HG03442 (cell line): Measurements from ENCODE around the gene ADORA1.

Experiments used
- ATAC-seq: cut with Tn5 transposase; IDR thresholded peaks from one replicate; pipeline ENCODE4 v1.9.1; 2021; ENCODE audit warnings: mild to moderate bottlenecking, moderate library complexity; ENCODE audit not compliant: unreplicated experiment

The ADORA1 gene

DNA sequence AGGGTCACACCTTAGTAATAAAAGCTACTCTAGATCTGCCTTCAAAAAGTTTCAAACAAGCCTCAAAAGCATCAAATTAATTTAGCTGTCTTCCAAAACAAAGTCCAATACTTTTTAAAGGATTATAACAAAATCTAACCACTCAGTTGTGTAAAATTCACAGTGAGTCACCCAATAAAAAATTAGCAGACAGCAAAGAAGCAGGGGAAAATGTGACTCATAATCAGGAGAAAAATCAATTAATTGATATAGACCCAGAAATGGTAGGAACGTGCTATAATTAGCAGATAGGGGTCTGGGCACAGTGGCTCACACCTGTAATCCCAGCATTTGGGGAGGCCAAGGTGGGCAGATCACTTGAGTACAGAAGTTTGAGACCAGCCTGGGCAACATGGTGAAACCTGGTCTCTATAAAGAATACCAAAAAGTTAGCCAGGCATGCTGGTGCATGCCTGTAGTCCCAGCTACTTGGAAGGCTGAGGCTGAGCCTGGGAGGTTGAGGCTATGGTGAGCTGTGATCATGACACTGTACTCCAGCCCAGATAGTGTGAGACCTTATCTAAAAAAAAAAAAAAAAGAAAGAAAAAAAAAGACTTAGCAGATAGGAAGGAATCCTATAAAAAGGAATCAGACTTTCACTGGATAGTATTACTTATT lies 33.6 kb upstream of the ADORA1 start:
- ATAC-seq, result no peak

DNA sequence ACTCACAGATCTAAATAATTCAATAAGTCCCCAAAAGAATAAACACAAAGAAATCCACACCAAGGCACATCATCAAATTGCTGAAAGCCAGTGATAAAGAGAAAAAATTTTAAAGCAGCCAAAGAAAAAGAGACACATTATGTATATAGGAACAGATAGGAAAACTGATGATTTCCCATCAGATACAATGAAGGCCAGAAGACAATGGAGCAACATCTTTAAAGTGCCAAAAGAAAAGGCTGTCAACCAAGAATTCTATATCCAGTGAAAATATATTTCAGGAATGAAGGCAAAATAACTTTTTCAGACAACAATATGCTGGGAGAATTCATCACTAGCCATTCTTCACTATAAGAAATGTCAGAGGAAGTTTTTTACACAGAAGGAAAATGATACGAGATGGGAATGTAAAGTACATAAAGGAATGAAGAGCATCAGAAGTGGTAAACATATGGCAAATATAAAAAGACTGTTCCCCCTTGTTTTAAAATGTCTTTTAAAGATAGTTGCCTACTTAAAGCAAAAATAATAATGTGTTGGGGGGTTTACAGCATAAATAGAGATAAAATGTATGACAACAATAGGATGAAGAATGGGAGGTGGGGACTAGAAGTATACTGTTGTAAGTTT lies 32.4 kb upstream of the ADORA1 start:
- ATAC-seq, result no peak

DNA sequence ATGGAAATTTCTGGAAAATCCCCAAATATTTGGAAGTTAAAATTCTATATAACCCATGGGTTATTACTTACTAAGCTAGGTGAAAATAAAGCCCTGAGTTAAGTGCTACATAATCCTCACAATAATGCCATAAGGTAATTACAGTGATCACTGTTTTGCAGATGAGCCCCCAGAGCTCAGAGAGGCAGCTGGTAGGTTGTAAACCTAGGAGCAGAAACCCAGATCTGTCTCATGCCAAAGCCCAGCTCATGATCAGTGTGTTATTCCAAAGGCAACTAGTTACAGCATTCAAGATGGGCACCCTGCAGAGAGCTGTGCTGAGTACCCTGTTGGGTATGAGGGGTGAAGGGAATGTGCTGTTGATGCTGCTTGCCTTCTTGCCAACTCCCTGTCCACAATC lies 31.0 kb upstream of the ADORA1 start:
- no peak for ATAC-seq

DNA sequence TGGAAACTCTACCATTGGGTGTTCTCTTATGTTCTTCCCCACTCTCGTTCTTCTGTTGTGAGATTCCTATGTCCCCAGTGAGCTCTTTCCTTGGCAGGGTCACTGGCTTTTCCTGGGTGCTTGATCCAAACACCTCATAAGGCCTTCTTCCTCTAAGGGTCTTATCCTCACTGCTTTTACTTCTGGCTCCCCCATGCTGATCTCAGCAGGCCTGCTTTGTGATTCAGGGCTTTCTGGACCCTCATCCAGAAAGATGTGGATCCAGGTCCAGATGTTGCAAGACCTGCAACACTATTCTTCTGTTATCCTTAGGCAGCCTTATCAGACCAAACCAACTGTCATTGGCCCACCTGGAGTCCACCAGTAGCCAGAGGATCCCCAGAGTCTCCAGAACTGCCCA lies 30.5 kb upstream of the ADORA1 start:
- no peak for ATAC-seq

DNA sequence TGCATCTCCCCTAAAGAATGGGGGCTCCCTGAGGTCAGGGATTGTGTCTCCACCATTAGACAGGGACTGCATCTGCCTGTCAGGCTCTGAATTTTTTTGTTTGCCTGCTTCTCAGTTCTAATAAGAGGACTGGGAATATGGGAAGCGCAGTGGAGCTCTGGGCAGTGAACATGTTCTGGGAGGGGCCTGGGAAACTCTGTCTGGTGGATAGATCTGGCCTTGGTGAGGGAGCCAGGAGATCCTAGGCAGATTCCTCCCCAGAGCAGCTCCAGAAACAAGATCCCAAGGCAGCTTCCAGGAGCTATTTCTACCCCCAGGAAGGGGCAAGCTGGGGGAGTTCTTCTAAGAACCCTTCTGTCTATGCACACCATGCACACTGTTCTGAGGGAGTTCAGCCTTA lies 29.1 kb upstream of the ADORA1 start:
- no peak for ATAC-seq

DNA sequence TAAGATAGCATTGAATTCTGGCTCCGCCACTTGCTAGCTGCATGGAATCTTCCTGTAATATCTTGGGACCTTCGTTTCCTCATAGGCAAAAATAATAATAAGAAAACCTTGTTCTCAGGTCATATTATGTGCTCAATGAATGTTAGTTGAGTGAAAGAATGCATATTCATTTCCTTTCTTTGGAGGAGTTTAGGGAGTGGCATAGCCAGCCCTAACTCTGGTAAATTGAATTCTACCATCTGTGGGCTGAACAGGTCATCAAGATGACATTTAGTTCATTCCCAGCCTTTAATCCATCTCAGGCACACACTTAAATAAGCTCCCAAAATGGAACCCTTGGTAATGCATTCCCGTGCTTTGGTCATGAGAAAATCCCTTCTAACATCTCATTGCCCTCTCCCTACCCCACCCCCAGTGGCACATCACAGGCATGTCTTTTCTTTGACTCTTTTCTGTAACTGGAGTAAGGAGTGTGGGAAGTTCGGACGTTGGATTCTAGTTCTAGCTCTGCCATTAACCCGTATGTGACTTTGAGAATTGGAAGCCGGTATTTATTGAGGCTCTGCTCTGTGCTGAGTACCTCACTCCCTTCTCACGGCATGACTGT lies 28.5 kb upstream of the ADORA1 start:
- no peak for ATAC-seq

DNA sequence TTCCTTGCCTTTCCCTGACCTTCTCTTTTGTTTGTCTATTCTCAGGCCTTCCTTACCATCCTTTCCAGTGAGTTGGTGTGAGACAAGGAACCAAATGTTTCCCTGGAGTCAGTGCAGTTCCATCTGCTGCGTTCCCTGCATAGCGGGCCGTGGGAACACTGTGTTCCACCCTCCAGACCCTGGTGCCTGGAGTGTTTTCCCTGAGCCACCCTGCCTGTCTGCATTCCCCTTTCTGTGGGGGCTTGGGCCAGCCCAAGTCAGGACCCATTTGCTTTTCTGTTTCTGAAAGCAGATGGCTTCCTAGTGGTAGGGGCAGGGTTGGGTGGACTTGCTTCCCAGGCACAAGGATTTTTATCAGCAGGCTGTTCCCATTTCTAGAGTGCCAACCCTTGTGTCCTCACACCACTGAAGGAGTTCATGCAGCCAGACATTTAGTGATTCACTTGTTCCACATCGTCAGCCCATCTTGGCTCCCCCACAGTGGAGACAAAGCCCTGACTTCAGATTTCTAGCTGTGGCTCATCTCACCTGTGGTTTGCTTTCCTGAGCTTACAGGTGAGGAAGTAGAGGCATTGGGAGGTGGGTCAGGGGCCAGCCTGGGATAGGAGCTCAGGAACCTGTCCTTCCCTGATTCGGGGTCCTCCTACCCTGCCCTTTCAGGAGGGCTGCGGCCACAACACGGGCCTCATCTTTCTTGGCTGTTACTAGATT lies 27.6 kb upstream of the ADORA1 start:
- no peak for ATAC-seq

DNA sequence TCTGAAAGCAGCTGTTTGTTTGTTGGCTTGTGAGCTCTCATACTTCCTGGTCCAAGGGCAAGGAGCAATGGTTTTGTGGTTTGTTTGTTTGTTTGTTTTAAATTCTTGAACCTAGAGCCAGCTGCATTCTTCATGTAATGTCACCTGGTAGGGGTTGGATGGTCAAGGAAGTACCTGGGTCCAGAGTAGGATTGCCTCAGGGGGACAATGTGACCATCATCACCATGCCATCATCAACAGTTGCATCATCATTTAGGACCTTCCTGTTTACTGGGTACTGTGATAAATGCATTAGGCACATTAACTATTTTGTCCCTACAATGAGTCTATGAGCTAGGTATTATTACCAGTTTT lies 27.0 kb upstream of the ADORA1 start:
- no peak for ATAC-seq

DNA sequence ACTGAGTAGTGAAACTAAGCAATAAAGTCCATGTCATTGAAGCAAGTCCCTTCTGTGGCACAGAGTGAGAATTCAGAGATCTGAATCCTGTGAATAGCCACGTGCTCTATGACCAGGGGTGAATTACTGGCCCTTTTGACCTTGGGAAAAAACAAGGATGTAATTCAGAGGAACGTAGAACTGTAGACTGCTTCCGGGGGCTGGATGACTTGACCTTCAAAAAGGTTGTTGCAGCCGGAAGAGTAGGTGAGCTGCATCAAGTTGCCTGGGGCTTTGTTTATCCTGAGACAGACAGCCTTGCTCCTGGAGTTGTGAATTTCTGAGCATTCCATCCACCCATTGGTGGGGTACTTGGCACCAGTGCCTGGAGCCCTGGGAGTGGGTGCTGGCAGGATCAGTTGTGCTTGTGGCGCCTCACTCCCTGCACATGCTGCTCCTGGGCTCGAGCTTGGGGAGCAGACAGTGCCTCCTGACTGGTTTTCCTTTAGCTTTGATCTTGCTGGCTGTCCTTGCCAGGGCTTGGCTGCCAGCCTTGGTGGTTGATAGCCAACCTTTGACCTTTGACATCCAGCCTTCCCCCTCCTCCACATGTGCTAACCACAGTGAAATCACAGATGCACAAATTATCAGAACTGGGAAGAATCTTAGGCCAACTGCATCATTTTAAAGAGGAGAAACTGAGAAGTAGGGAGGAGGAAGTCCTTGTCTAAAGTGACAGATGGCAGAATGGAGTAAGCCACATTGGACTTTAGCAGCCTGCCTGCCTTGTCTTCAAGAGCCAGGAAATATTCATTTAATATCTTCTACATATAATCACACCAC lies 25.5 kb upstream of the ADORA1 start:
- ATAC-seq, result no peak

DNA sequence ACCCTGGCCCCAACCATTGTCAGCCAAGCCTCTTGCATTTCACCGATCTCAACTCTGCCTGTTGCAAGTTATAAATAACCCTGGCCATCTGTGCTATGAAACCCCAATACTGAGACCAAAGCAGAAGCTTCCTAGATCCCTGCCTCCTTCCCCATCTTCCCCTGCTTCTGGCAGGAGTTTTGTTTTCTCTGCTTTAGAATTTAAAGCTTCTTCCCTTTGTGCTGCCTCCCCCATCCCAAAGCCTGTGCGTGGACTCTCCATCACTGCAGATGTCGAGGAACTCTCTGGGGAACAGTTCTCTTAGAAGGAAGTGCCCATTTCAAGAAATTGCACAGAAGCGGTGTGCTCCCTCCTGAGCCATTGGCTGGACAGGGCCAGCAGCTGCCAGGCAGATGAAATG lies 24.3 kb upstream of the ADORA1 start:
- no peak for ATAC-seq

DNA sequence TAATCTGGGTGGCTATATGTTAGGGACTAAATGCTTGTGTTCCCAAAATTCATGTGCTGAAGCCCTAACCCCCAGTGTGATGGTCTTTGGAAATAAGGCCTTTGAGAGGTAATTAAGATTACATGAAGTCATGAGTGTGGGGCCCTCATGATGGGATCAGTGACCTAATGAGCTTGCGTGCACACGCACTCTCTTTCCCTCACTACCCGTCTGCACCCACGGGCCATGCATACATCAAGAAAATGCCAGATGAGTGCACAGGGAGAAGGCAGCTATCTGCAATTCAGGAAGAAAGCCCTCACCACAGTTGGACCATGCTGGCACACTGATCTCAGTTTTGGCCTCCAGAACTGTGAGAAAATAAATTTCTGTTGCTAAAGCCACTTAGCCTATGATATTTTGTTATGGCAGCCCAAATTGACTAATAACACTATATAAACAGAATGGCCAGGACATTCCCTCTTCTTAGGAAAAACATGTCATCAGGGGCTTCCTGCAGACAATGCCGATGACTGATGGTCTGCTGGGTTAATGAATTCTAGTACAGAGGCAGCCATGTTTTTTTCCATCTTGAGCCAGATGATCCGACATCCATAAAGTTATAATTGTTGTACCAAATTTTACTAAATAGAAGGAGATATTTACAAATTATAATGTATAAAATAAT lies 23.6 kb upstream of the ADORA1 start:
- no peak for ATAC-seq

DNA sequence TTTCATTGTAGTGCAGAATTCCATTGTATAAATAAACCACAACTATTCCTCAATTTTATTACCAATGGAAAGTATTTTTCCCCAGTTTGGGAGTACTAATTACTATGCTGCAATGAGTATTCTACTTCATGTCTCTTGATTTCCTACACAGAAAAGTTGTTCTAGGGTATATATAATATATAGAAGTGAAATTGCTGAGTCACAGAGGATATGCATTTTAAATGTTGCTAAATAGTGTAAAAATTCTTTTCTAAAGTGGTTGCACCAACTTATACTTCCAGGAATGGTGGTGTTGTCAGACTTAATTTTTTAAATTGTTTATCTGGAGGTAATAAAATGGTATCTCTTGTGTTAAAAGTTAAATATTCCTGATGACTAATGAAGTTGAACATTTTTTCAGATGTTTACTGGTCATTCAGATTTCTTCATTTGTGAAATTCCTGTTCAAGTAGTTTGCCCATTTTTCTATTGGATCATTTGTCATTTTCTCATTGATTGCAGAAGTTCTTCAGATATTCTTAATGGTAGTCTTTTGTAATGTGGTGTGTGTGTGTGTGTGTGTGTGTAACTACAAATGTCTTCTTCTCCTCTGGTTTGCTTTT lies 22.6 kb upstream of the ADORA1 start:
- ATAC-seq, result no peak

DNA sequence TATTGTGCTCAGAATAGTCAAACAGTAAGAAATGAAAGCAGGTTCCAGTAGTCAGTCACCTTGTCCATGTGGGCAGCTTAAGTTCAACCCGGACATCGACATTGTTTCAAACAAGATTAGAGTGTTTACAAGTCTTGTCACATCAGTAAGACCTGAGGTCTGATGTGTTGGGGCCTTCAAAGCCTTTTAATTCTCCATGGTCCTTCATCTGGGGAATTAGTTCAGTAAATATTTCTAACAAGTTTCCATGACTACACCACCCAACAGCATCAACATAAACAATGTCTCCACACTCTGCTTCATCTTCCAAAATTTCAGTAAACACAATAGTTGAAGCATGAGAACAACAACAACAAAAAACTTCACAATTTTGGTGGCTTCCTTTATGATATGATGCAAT lies 15.1 kb upstream of the ADORA1 start:
- no peak for ATAC-seq

DNA sequence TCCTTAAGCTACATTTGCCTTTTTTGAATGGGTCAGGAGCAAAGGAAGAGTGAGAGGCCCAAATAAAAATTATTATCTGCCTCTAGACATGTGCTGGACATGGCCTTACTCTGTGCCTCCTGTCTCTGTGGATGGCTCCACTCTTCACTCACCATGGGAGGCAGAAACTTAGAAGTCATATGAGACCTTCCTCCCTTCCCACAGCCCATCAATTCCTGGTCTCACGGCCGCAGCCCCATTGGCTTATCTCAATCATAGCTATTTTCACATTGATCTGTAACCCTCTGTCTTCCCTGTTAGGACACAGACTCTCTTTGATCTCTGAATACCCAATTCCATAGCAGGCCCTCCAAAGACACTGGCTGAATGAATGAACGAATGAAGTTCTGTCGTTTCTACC lies 14.2 kb upstream of the ADORA1 start:
- ATAC-seq, result no peak

DNA sequence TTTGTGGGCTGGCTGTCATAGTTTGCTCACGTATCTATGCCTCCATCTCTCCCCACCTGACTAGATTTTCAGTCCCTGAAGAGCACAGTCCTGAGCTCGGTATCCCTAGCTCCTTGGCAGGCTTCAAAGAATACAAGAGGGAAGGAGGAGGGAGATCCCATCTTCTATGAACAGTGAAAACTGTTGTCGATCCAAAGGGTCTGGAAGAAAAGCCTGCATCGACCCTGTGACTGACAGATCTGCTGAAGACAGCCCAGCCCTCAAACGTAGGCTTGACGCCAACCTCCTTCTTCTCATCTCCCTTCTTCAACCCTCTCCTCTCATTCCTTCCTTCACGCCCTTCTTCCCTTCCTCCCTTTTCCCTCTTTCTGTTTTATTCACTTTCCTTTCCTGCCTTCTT lies 13.3 kb upstream of the ADORA1 start:
- no peak for ATAC-seq

DNA sequence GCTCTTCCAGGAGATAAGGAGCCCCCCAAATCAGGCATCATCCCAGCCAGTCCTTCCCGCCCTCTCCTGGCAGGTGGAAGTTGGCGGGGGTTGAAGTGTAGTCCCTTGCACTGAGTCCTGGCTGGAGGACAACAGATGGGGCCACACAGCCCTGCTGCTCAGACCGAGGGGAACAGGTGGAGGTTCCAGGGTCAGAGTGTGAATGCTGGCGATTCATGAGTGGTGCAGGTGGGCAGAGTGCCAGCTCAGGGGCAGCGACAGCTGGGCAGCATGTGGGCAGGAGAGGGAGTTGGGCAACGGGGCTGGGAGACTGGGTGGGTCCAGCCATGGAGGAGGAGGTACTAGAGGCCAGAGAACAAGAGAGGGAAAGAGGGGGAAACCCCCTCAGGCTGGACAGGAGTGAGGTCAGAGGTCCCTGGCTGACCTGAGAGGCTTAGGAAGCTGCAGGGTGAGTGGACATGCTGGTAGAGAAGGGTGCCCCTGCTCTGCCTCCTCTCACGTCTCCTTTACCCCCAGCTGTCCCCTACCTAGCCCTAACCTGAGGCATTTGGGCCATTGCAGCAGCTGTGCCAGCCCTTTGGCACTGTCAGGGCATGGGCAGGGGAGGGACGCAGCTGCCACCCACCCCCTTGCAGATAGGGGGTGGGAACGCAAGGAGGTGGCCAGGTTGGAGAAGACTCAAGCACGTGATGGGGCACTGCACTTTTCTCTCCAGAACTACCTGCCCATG lies 11.3 kb upstream of the ADORA1 start:
- no peak for ATAC-seq

DNA sequence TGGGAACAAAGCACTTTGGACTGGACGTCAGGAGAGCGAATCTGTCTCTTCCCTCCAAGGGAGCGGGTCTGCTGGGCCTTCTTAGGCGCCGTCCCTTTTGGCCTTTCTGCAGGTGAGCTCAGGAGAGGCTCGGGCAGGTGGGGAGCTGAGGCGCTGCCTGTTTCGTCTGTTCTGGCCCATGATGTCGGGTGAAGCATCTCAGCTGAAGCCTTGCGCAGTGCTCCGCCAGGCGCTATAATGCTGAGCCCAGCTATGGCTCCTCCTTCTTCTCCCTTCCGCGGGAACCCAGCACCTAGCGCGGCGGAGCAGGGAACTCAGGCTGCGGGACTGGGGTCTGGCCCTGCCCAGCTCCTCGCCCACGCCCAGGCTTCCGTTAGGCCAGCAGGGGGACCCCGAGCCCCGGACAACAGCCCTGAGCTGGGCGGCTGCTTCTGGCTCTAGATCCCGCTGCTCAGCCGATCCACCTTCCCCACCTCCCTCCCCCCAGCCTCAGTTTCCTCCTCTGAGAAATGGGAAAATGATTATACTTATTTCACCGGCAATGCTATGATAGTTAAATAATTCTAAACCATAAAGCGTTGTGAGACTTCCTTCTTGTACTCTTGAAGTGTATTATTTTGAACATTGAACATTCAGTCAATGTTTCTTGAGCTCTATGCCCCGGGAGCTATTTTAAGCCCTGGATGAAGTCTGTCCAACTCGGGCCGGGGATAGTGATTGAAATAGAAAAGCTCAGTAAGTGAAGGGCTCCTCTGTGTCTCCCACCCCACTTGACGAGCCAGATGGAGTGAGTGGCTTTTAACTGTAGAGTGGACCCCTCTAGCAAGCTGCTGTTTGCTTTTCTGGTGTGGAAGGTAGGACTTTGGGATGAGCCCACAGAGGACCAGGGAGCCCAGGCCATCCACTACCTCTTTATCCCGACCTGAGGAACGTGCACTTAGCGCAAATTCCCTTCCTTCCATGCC lies 9.6 kb upstream of the ADORA1 start:
- ATAC-seq, result no peak

DNA sequence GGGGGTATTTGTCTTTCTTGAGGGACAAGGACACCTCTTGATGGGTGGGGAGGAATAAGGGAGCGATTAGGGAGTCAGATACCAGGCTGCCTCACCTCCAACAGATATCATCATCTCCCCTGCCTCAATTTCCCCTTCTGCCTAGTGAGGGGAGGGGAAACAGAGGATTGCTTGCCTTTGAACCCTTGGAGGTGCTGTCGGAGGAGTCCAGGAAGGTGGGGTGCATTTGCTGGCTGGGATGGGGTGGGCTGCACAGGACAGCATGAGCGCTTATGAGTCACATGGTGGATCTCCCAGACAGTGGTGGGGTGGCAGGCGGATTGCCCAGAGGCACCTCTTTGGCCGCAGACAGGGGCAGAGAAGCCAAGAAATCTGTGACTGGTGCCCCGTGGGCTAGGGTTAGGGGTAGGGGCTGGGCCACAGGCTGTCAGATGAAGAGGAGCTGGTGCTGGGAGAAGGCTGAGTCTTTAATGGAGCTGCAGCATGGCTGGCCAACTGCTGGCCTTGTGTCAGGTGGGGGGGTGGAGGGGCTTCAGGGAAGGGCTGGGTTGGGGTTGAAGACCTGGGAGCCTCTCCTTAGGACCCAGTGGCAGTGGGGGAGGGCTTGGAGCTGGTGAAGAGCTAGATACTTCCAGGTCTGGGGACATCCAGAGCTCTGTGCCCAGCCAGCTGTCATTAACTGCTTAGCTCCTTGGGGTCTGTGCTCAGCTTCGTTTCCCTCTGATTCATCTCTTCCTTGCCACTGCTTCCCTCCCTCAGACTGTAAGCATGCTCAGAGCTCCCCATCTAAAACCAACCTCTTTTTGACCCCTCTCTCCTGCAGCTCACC lies 7.0 kb upstream of the ADORA1 start:
- ATAC-seq, result no peak
